DMS153 (cell line): Measurements from ENCODE around the gene ITIH3.
"Not testable (repeated sequence)": the region's sequence is repeated elsewhere in the genome, so short reads cannot be mapped to it uniquely, and the experiment has no call there.

Experiments
- DNase-seq: peaks from one replicate; lab custom pipeline; 2025; lab: John Stamatoyannopoulos, UW

Gene ITIH3

GRCh38 chr3:52794612-52795099 is at the start of gene ITIH3:
ITIH3 (plus strand) TSS chr3:52794796; CDS start chr3:52794804, 8 bp downstream.
- DNase-seq = no peak

DNA sequence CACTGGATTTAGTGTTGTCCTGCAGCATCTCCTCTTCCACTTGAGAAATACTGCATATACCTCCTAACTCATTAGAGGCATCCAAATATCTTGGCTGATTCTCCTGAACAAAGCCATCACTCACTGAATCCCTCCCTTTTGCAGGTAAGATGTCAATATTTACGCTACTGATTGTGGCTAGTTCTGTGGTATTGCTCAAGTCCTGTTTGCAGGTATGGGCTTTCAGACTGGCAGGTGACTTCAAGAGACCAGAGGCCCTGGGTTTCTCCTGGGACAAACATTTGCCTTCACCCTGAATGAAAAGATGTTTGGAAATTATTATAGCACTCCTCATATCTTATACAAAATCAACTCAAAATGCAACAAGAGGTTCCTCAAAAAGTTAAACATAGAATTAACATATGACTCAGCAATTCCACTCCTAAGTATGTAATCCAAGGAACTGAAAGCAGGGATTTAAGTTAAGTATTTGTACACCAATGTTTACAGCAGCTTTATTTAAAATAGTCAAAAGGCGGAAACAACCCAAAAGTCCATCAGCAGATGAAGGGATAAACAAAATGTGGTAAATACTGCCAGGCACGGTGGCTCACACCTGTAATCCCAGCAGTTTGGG is 42.4 kb upstream of the ITIH3 start:
- DNase-seq = no peak

- DNase-seq = no peak
Observed at GRCh38 chr3:52754373-52754772, 40.2 kb upstream of the ITIH3 start.

GRCh38 chr3:52756141-52756540 is 38.5 kb upstream of the ITIH3 start:
- DNase-seq = no peak

GRCh38 chr3:52763466-52763865 is 31.1 kb upstream of the ITIH3 start:
- DNase-seq = no peak

DNA sequence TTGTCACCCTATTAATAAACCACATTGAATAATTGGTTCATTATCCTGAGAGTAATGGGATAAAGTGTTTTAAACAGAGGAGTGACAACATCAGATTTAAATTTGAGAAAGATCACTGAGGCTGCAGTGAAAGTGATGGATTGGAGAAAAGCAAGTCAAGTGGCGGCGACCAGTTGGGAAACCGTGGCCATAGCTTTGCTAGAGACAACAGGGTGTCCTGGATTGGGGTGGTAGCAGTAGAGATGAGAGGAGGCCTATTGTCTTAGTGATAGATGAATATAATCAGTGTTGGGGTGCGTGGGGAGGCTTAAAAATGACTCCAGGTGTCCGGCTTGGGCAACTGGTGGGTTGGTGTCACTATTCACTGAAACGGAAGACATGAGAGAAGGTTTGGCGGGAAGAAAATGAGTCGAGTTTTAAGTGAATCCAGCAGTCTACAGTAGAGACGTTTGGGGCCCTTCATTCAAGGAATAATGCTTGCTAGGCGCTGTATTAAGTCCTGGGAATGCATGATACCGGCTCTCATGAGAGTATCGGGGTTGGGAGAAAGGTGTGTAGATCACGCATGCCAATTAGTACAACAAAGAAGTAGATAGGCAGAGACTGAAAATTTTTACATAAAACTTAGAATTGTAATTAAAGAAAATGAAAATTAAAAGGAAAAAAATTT is 24.7 kb upstream of the ITIH3 start:
- no peak for DNase-seq

DNA sequence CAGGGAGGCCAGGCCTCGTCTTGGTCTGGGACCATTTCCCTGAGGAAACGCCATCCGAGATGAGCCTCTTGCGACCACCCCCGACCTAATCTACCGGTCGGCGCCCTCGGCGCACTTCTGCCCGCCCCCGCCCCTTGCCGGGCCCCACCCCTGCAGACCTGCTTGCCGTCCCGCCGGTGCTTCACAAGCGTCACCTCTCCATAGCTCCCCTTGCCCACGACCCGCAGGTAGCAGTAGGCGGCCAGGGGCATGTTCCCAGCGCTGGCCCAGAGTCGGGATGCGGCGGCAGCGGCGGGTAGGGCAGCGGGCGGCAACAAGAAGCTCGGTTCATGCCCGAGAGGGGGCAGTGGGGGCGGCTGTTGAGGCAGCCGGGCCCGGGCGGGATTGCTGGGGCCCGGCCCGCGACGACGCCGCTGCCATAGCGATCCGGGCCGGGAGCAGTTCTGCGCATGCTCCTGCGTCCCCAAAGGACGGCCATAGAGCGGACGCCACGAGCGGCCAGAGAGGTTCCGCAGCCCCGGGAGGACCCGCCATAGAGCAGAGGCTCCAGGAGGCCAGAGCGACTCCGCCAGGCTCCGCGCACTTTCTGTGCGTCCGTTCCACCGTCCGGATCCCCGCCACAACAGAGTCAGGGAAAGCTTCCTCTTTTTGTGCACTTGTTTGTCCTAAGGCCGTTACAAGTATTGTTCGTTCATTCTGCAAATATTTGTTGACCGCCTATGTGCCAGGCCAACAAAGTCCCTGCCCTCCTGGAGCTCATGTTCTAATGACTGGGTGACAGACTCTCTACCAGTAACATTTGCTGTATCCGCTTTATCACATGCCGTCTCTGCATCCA is 23.9 kb upstream of the ITIH3 start, which contains the start of gene NEK4:
Gene NEK4, minus strand, starts transcription at position 445 of the 838 bp plus-strand sequence. Its CDS starts 194 bp downstream, at position 251.
- peak; percentile 54 for DNase-seq

- no peak for DNase-seq
Observed at GRCh38 chr3:52771334-52771681, 23.3 kb upstream of the ITIH3 start.

DNA sequence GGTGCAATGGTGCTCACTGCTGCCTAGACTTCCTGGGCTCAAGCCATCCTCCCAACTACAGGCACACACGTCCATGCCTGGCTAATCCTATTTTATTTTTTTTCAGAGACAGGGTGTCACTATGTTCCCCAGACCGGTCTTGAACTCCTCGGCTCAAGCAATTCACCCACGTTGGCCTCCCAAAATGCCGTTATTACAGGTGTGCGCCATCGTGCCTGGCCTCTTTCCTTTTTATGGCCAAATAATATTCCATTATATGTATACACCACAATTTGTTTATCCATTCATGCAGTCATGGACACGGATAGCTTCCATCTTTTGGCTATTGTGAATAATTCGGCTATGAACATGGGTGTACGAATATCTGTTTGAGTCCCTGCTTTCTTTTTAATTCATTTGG is 22.9 kb upstream of the ITIH3 start:
- no peak for DNase-seq

- no peak for DNase-seq
Observed at GRCh38 chr3:52773361-52774065, 21.1 kb upstream of the ITIH3 start.

GRCh38 chr3:52774066-52774713 is 20.4 kb upstream of the ITIH3 start:
- DNase-seq = no peak

- no peak for DNase-seq
Observed at GRCh38 chr3:52774901-52775864, 19.4 kb upstream of the ITIH3 start.

DNA sequence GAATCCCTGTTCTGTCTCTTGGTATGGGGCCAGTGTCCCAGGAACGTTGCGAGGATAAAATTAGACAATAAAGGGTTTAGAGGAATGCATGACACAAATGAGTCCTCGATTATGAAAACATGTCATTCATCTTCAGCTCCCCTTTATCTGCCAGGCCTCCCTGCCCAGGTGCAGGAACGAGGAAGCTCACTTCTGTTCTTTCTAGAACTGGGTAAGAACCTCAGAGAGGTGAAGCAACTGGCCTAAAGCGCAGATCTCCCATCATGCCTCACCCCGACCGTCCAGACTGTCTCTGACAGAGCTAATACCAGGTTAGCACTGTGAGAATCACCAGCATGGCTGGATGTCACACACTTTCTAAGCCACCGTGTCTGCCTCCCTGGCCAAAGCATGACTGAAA is 18.7 kb upstream of the ITIH3 start:
- DNase-seq = no peak

- DNase-seq = not testable (repeated sequence)
Observed at GRCh38 chr3:52776486-52776885, 18.1 kb upstream of the ITIH3 start.

- DNase-seq = no peak
Observed at GRCh38 chr3:52777127-52777958, 17.3 kb upstream of the ITIH3 start, which contains the start of gene ITIH1. ITIH1 (plus strand) TSS chr3:52777599; CDS start chr3:52777616, 17 bp downstream.

- DNase-seq = no peak
Observed at GRCh38 chr3:52777959-52778805, 16.4 kb upstream of the ITIH3 start.

DNA sequence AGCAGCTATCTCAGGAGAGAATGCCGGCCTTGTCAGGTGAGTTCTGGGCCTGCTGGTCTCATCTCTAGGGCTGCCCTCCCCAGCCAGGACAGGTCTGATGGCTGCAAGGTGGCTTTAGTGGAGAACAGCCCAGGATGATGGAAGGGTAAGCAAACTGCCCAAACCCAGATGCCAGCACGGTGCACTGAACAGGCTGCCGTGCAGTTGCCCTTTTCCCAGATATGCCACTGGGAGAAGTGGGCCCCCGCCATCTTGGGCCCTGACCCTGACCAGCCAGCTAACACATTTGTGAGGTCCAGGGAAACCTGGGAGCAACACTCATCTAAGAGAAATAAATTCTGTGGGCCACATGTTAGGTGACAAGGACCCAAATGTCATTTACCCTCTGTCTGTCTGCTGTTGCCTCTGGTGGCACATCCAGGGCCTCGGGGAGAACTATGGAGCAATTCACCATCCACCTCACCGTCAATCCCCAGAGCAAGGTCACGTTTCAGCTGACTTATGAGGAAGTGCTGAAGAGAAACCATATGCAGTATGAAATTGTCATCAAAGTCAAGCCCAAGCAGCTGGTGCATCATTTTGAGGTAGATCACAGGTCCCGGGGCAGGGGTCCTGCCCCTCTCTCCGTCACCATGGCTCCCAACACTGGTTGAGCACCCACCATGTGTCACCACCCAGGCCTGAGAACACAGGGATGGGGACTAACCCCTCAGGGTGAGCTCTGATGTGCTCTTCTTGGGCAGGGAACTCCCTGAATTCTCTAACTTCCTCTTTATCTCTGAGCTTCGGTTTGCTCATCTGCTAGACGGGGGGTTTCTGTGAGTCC is 15.4 kb upstream of the ITIH3 start:
- DNase-seq = no peak
